ENCODE data around the gene KIAA0232.

Gene KIAA0232

GRCh38 chr4:6782147-6782845 lies at the start of gene KIAA0232:
Gene KIAA0232, plus strand, starts transcription at chr4:6782727. Its CDS starts 41,727 bp downstream, at chr4:6824454.
- Histone ChIP-seq H3K9me3 (ENCODE audit: control insufficient read depth, insufficient read depth, low read length) (no peaks in the 10 kb centered on the region), H3K9ac (ENCODE audit: low read depth, low read length) (peak within 1 kb of the TSS; percentile 76), H3K4me3 (ENCODE audit: low read depth, low read length) (peak within 1 kb of the TSS; percentile 88), H3K36me3 (ENCODE audit: control insufficient read depth, insufficient read depth, low read length) (no peaks in the 10 kb centered on the region), H3K4me1 (ENCODE audit: control insufficient read depth, insufficient read depth, low read length) (peaks cover 13% of the 10 kb centered on the region), H3K27me3 (ENCODE audit: control insufficient read depth, insufficient read depth, low read length) (peaks cover 12% of the 10 kb centered on the region)

- no peak overlapping the region for H3K4me3 ChIP-seq (ENCODE audit: low read depth, low read length)
- no peaks in the 10 kb centered on the region for H3K9me3 ChIP-seq (ENCODE audit: control insufficient read depth, insufficient read depth, low read length)
- no peaks in the 10 kb centered on the region for H3K27me3 ChIP-seq (ENCODE audit: control insufficient read depth, insufficient read depth, low read length)
- H3K4me1 ChIP-seq (ENCODE audit: control insufficient read depth, insufficient read depth, low read length) = no peaks in the 10 kb centered on the region
- no peak overlapping the region for H3K9ac ChIP-seq (ENCODE audit: low read depth, low read length)
- H3K36me3 ChIP-seq (ENCODE audit: control insufficient read depth, insufficient read depth, low read length) = no peaks in the 10 kb centered on the region
These were observed 49.0 kb upstream of the KIAA0232 start for GRCh38 chr4:6733358-6734164.

- H3K27me3 ChIP-seq (ENCODE audit: control insufficient read depth, insufficient read depth, low read length) = no peaks in the 10 kb centered on the region
- H3K9ac ChIP-seq (ENCODE audit: low read depth, low read length) = no peak overlapping the region
- no peaks in the 10 kb centered on the region for H3K36me3 ChIP-seq (ENCODE audit: control insufficient read depth, insufficient read depth, low read length)
- no peaks in the 10 kb centered on the region for H3K4me1 ChIP-seq (ENCODE audit: control insufficient read depth, insufficient read depth, low read length)
- no peaks in the 10 kb centered on the region for H3K9me3 ChIP-seq (ENCODE audit: control insufficient read depth, insufficient read depth, low read length)
- H3K4me3 ChIP-seq (ENCODE audit: low read depth, low read length) = no peak overlapping the region
These were observed 48.3 kb upstream of the KIAA0232 start for GRCh38 chr4:6734165-6734786.

- no peak overlapping the region for H3K4me3 ChIP-seq (ENCODE audit: low read depth, low read length)
- H3K4me1 ChIP-seq (ENCODE audit: control insufficient read depth, insufficient read depth, low read length) = no peaks in the 10 kb centered on the region
- no peaks in the 10 kb centered on the region for H3K36me3 ChIP-seq (ENCODE audit: control insufficient read depth, insufficient read depth, low read length)
- no peak overlapping the region for H3K9ac ChIP-seq (ENCODE audit: low read depth, low read length)
- no peaks in the 10 kb centered on the region for H3K27me3 ChIP-seq (ENCODE audit: control insufficient read depth, insufficient read depth, low read length)
- no peaks in the 10 kb centered on the region for H3K9me3 ChIP-seq (ENCODE audit: control insufficient read depth, insufficient read depth, low read length)
These were observed 42.6 kb upstream of the KIAA0232 start for GRCh38 chr4:6739920-6740319.

GRCh38 chr4:6740347-6740746 lies 42.2 kb upstream of the KIAA0232 start:
- Histone ChIP-seq H3K4me1 (ENCODE audit: control insufficient read depth, insufficient read depth, low read length) (no peaks in the 10 kb centered on the region), H3K4me3 (ENCODE audit: low read depth, low read length) (no peak overlapping the region), H3K27me3 (ENCODE audit: control insufficient read depth, insufficient read depth, low read length) (no peaks in the 10 kb centered on the region), H3K36me3 (ENCODE audit: control insufficient read depth, insufficient read depth, low read length) (no peaks in the 10 kb centered on the region), H3K9ac (ENCODE audit: low read depth, low read length) (no peak overlapping the region), H3K9me3 (ENCODE audit: control insufficient read depth, insufficient read depth, low read length) (no peaks in the 10 kb centered on the region)

- no peaks in the 10 kb centered on the region for H3K36me3 ChIP-seq (ENCODE audit: control insufficient read depth, insufficient read depth, low read length)
- no peak overlapping the region for H3K4me3 ChIP-seq (ENCODE audit: low read depth, low read length)
- H3K27me3 ChIP-seq (ENCODE audit: control insufficient read depth, insufficient read depth, low read length) = no peaks in the 10 kb centered on the region
- no peaks in the 10 kb centered on the region for H3K9me3 ChIP-seq (ENCODE audit: control insufficient read depth, insufficient read depth, low read length)
- H3K9ac ChIP-seq (ENCODE audit: low read depth, low read length) = no peak overlapping the region
- no peaks in the 10 kb centered on the region for H3K4me1 ChIP-seq (ENCODE audit: control insufficient read depth, insufficient read depth, low read length)
These were observed 40.0 kb upstream of the KIAA0232 start for GRCh38 chr4:6742507-6742906.

- H3K4me1 ChIP-seq (ENCODE audit: control insufficient read depth, insufficient read depth, low read length) = no peaks in the 10 kb centered on the region
- no peaks in the 10 kb centered on the region for H3K27me3 ChIP-seq (ENCODE audit: control insufficient read depth, insufficient read depth, low read length)
- H3K9me3 ChIP-seq (ENCODE audit: control insufficient read depth, insufficient read depth, low read length) = no peaks in the 10 kb centered on the region
- no peak overlapping the region for H3K4me3 ChIP-seq (ENCODE audit: low read depth, low read length)
- H3K9ac ChIP-seq (ENCODE audit: low read depth, low read length) = no peak overlapping the region
- no peaks in the 10 kb centered on the region for H3K36me3 ChIP-seq (ENCODE audit: control insufficient read depth, insufficient read depth, low read length)
These were observed 39.5 kb upstream of the KIAA0232 start for GRCh38 chr4:6742989-6743388.

GRCh38 chr4:6746721-6747293 lies 35.7 kb upstream of the KIAA0232 start:
- Histone ChIP-seq H3K4me1 (ENCODE audit: control insufficient read depth, insufficient read depth, low read length) (no peaks in the 10 kb centered on the region), H3K36me3 (ENCODE audit: control insufficient read depth, insufficient read depth, low read length) (peaks cover 2% of the 10 kb centered on the region), H3K9ac (ENCODE audit: low read depth, low read length) (no peak overlapping the region), H3K27me3 (ENCODE audit: control insufficient read depth, insufficient read depth, low read length) (no peaks in the 10 kb centered on the region), H3K4me3 (ENCODE audit: low read depth, low read length) (no peak overlapping the region), H3K9me3 (ENCODE audit: control insufficient read depth, insufficient read depth, low read length) (no peaks in the 10 kb centered on the region)

- Histone ChIP-seq H3K27me3 (ENCODE audit: control insufficient read depth, insufficient read depth, low read length) (no peaks in the 10 kb centered on the region), H3K9ac (ENCODE audit: low read depth, low read length) (no peak overlapping the region), H3K36me3 (ENCODE audit: control insufficient read depth, insufficient read depth, low read length) (peaks cover 2% of the 10 kb centered on the region), H3K9me3 (ENCODE audit: control insufficient read depth, insufficient read depth, low read length) (no peaks in the 10 kb centered on the region), H3K4me3 (ENCODE audit: low read depth, low read length) (no peak overlapping the region), H3K4me1 (ENCODE audit: control insufficient read depth, insufficient read depth, low read length) (no peaks in the 10 kb centered on the region)
These were observed 35.1 kb upstream of the KIAA0232 start for GRCh38 chr4:6747294-6748051.

GRCh38 chr4:6748286-6748685 lies 34.2 kb upstream of the KIAA0232 start:
- H3K9ac ChIP-seq (ENCODE audit: low read depth, low read length) = no peak overlapping the region
- no peaks in the 10 kb centered on the region for H3K9me3 ChIP-seq (ENCODE audit: control insufficient read depth, insufficient read depth, low read length)
- H3K27me3 ChIP-seq (ENCODE audit: control insufficient read depth, insufficient read depth, low read length) = no peaks in the 10 kb centered on the region
- H3K4me3 ChIP-seq (ENCODE audit: low read depth, low read length) = no peak overlapping the region
- H3K4me1 ChIP-seq (ENCODE audit: control insufficient read depth, insufficient read depth, low read length) = no peaks in the 10 kb centered on the region
- peaks cover 2% of the 10 kb centered on the region for H3K36me3 ChIP-seq (ENCODE audit: control insufficient read depth, insufficient read depth, low read length)
